K562 (cell line): ENCODE data around the gene GGA3. TPM values are rescaled to one million over a fixed set of nuclear protein-coding genes. Genes with fewer than 3 reads are reported as not detected.

Experiments
- ATAC-seq: fragments of 200-7000 bp; cut with Tn5 transposase; 3 replicates; pipeline ENCODE4 v1.9.1; 2020; ENCODE audit warnings: moderate library complexity
- BruUV-seq: library from RNA; stranded (reverse); fragments of 400-500 nt; replicated peaks from 2 replicates; lab custom pipeline; 2021; lab: Mats Ljungman, UMichigan
- CTCF ChIA-PET: fragments of 300-600 bp; formaldehyde crosslinking; extraction: SDS; loops from one replicate; lab custom pipeline; 2021; ENCODE audit warnings: low intra/inter-chr PET ratio; lab: Yijun Ruan, JAX
- POLR2A ChIA-PET: fragments of 300-600, 350-650 bp; sonication (Branson Sonifier 250); formaldehyde crosslinking; extraction: SDS; loops from one replicate; lab custom pipeline; 2021; ENCODE audit warnings: antibody characterized with exemption, inconsistent platforms; lab: Yijun Ruan, JAX
- DNase-seq, 4 experiments: peaks; one replicate each; pipeline versions ENCODE4 v3.0.0 to v3.0.0-alpha.2; 2011 to 2018; ENCODE audit warnings: low spot score in 3 of 4, mixed read lengths in 3 of 4; ENCODE audit errors: extremely low read depth in 1 of 4
- FAIRE-seq: peaks from 2 replicates; lab custom pipeline; 2011; peaks lifted over from hg19 to GRCh38; lab: Jason Lieb, UNC
- H2AFZ ChIP-seq: 2 replicates; pipeline ENCODE4 v1.6.0; 2011; ENCODE audit warnings: low read depth, low read length, control low read depth, inconsistent platforms
- H3K27ac ChIP-seq: fragments of 200-600 bp; 3 replicates; pipeline ENCODE4 v1.8.0; 2011; ENCODE audit warnings: low read depth, mild to moderate bottlenecking, control low read depth, inconsistent platforms, low read length, moderate library complexity, mixed read lengths; ENCODE audit errors: extremely low read depth
- H3K27me3 ChIP-seq, 2 experiments: fragments of 300-600 bp in 1 of 2; 2 replicates in 1 of 2; 3 replicates in 1 of 2; pipeline versions ENCODE4 v1.6.0 to v1.8.0; 2011; ENCODE audit warnings: inconsistent platforms in 2 of 2, low read length in 2 of 2, mild to moderate bottlenecking in 1 of 2, mixed read lengths in 1 of 2, moderate library complexity in 1 of 2; ENCODE audit not compliant: control insufficient read depth in 2 of 2, insufficient read depth in 2 of 2
- H3K36me3 ChIP-seq: fragments of 300-600 bp; 3 replicates; pipeline ENCODE4 v1.8.0; 2011; ENCODE audit warnings: mild to moderate bottlenecking, low read length, inconsistent platforms; ENCODE audit not compliant: control insufficient read depth, insufficient read depth
- H3K4me1 ChIP-seq, 2 experiments: fragments of 200-600 bp in 1 of 2; replicated peaks in 1 of 2; 2 replicates in 1 of 2; 3 replicates in 1 of 2; pipeline versions ENCODE4 v1.5.1 to v1.8.0; 2011; ENCODE audit warnings: inconsistent platforms in 2 of 2, low read length in 2 of 2, mild to moderate bottlenecking in 1 of 2, mixed read lengths in 1 of 2, moderate library complexity in 1 of 2; ENCODE audit not compliant: control insufficient read depth in 2 of 2, insufficient read depth in 2 of 2
- H3K4me2 ChIP-seq: 2 replicates; pipeline ENCODE4 v1.6.1; 2011; ENCODE audit warnings: low read length, control low read depth, inconsistent platforms, mixed read lengths; ENCODE audit not compliant: insufficient read depth
- H3K4me3 ChIP-seq: fragments of 200-600 bp; sonication (generic), shearing (Covaris generic); 2 replicates; pipeline ENCODE4 v1.5.1; 2016; ENCODE audit warnings: control low read depth, inconsistent platforms
- H3K79me2 ChIP-seq: fragments of 200-600 bp; 3 replicates; pipeline ENCODE4 v1.8.0; 2011; ENCODE audit warnings: low read length, inconsistent platforms; ENCODE audit not compliant: control insufficient read depth, insufficient read depth
- H3K9ac ChIP-seq, 2 experiments: 2 replicates each; pipeline versions ENCODE4 v1.6.0 to v1.6.1; 2011; ENCODE audit warnings: low read depth in 2 of 2, low read length in 2 of 2, control low read depth in 1 of 2, inconsistent platforms in 1 of 2, mild to moderate bottlenecking in 1 of 2, mixed read lengths in 1 of 2; ENCODE audit not compliant: insufficient read depth in 1 of 2
- H3K9me1 ChIP-seq: one replicate; pipeline ENCODE4 v1.6.0; 2011; ENCODE audit warnings: inconsistent platforms, mild to moderate bottlenecking, low read length, moderate library complexity; ENCODE audit not compliant: control insufficient read depth, insufficient read depth
- H3K9me3 ChIP-seq: replicated peaks from 2 replicates; pipeline ENCODE4 v1.5.1; 2011; ENCODE audit warnings: low read depth, low read length, inconsistent platforms; ENCODE audit not compliant: control insufficient read depth, insufficient read depth
- H4K20me1 ChIP-seq: replicated peaks from 2 replicates; pipeline ENCODE4 v1.6.1; 2011; ENCODE audit warnings: low read length, inconsistent platforms, mixed read lengths; ENCODE audit not compliant: control insufficient read depth, insufficient read depth
- POLR2A ChIP-seq: fragments of 450-650 bp; conservative IDR thresholded peaks from 2 replicates; pipeline ENCODE4 v1.6.1; 2016
- POU5F1 ChIP-seq: fragments of 150-350 bp; IDR thresholded peaks from 2 replicates; pipeline ENCODE4 v1.6.1; 2014; ENCODE audit warnings: borderline replicate concordance, low read length, low read depth, mild to moderate bottlenecking; ENCODE audit not compliant: partially characterized antibody
- TBP ChIP-seq: optimal IDR thresholded peaks from 2 replicates; pipeline ENCODE3; 2011; ENCODE audit warnings: low read depth, low read length, improper control_type of control experiment
- USF2 ChIP-seq: sonication (generic); formaldehyde crosslinking; IDR thresholded peaks from 2 replicates; pipeline ENCODE4 v1.5.0; 2020; ENCODE audit warnings: missing genetic modification reagents
- ZNF143 ChIP-seq: sonication (generic); formaldehyde crosslinking; IDR thresholded peaks from 2 replicates; pipeline ENCODE4 v1.9.0; 2022; ENCODE audit warnings: mild to moderate bottlenecking, missing genetic modification reagents
- ZNF174 ChIP-seq: fragments of 250-450 bp; sonication (Bioruptor Pico); IDR thresholded peaks from 2 replicates; pipeline ENCODE4 v1.4.0; 2020; ENCODE audit warnings: mild to moderate bottlenecking
- WGBS: fragments of 100-300 bp; shearing (Covaris generic); methylation state at CpG from one replicate; pipeline ENCODE4 v1.1.6; 2016; ENCODE audit warnings: low coverage, mixed read lengths; ENCODE audit not compliant: insufficient coverage; ENCODE audit errors: missing lambda C conversion rate; 5-methylcytosine and 5-hydroxymethylcytosine counted together
- in situ Hi-C: fragments of 300-500 bp; cut with MboI; formaldehyde crosslinking; loops from 4 replicates; pipeline ENCODE4 v1.15.0; 2018; ENCODE audit warnings: inconsistent platforms, mixed read lengths
- intact Hi-C: fragments of 100-400 bp; cut with micrococcal nuclease; formaldehyde crosslinking; loops from 2 replicates; pipeline ENCODE4 v1.14.2; 2022
- polyA plus RNA-seq, 8 experiments: library from polyadenylated mRNA; depleted of rRNA in 4 of 8; stranded (reverse) in 5 of 8; unstranded in 3 of 8; fragments of >200 nt; fragmentation: Nextera tagmentation in 2 of 8; fragmentation: Illumina TruSeq in 1 of 8; extraction: Ambion mirVana in 2 of 8; extraction: Trizol in 1 of 8; gene quantifications; 2 replicates each; pipeline versions ENCODE4 v1.2.1 to v1.2.3, GENCODE V29; 2011 to 2014; ENCODE audit warnings: inconsistent platforms in 1 of 8, missing spikeins in 1 of 8
- total RNA-seq, 7 experiments: library from RNA; depleted of rRNA in 6 of 7; stranded (reverse); fragments of >200 nt in 6 of 7; fragmentation: Illumina TruSeq in 2 of 7; extraction: Trizol in 2 of 7; gene quantifications; 2 replicates each; pipeline versions ENCODE4 v1.2.1 to v1.2.3, GENCODE V29; 2011 to 2021; ENCODE audit warnings: low replicate concordance in 1 of 7

The GGA3 gene
- total and polyA plus RNA-seq, 9 of the 15 experiments (the other 6 are each of a cell fraction or from before 2014, with no cell fraction given), result 5.7 to 64.9 (median 25.4) TPM

- in situ Hi-C loops, result no loop called here
- no peak for FAIRE-seq
- Histone ChIP-seq H3K9me3 (no peaks in the 10 kb centered on the region), H2AFZ (no peak overlapping the region), H3K27me3 (no peaks in the 10 kb centered on the region), H3K36me3 (peaks cover 77% of the 10 kb centered on the region), H4K20me1 (0 out of 2 replicates have a peak, but pooled peaks cover 2% of the 10 kb centered on the region), H3K79me2 (0 out of 3 replicates have a peak, but pooled peaks cover 5% of the 10 kb centered on the region), H3K9ac (no peak overlapping the region), H3K9me1 (no peaks in the 10 kb centered on the region), H3K4me3 (no peak overlapping the region), H3K4me2 (no peak overlapping the region), H3K4me1 (no peaks in the 10 kb centered on the region), H3K27ac (no peak overlapping the region)
- peak; percentile 54 for ATAC-seq
- peak in 3 of 4 experiments; percentile 11 to 20 (median 20) for DNase-seq
- TF ChIP-seq POLR2A (0 out of 2 replicates have a peak, but pooled peaks have one; percentile 21), POU5F1 (no peak)
- no TSS peak for BruUV-seq
- POLR2A ChIA-PET, result interaction anchor here (0.7 to 4.3 kb wide), 8 partner anchors 8 to 259 kb away, joined by 3 to 25 read pairs (median 5); partner anchors contain the start of genes GGA3 and NUP85
- CTCF ChIA-PET, result no interaction called here
- WGBS, result 77% methylated on average over 3 of the region's 3 CpGs
- intact Hi-C loops, result no loop called here
These were observed 41.6 kb downstream of the GGA3 start for GRCh38 chr17:75219815-75220214.

GRCh38 chr17:75218131-75218530 is 43.3 kb downstream of the GGA3 start:
- WGBS, result 89% methylated on average over 4 of the region's 6 CpGs
- Histone ChIP-seq H3K9me1 (no peaks in the 10 kb centered on the region), H3K27ac (no peak overlapping the region), H3K4me2 (no peak overlapping the region), H2AFZ (no peak overlapping the region), H3K27me3 (no peaks in the 10 kb centered on the region), H3K9ac (no peak overlapping the region), H3K4me3 (no peak overlapping the region), H3K36me3 (peaks cover 75% of the 10 kb centered on the region), H4K20me1 (0 out of 2 replicates have a peak, but pooled peaks cover 2% of the 10 kb centered on the region), H3K4me1 (no peaks in the 10 kb centered on the region), H3K79me2 (0 out of 3 replicates have a peak, but pooled peaks cover 5% of the 10 kb centered on the region)
- CTCF ChIA-PET, result no interaction called here
- in situ Hi-C loops (no loop called here), intact Hi-C loops (no loop called here)
- DNase-seq (no peak), ATAC-seq (no peak), FAIRE-seq (no peak)
- no peak for TF ChIP-seq TBP
- TF ChIP-seq USF2 (CRISPR knock-in tag), result no peak
- TF ChIP-seq ZNF174 (CRISPR knock-in tag), result no peak
- no peak for TF ChIP-seq ZNF143 (CRISPR knock-in tag)
- TF ChIP-seq, all 486 proteins: peak for 0
- no TSS peak for BruUV-seq
- POLR2A ChIA-PET, result interaction anchor here (0.6 to 4.3 kb wide), 8 partner anchors 9 to 104 kb away, joined by 3 to 30 read pairs (median 4); partner anchors contain the start of gene NUP85
- no peaks in the 10 kb centered on the region for H3K9me3 ChIP-seq
